Measurements from ENCODE around the gene ZBED4. TPM values are rescaled to one million over a fixed set of nuclear protein-coding genes. Genes with fewer than 3 reads are reported as not detected.

The ZBED4 gene
- total RNA-seq, 1 experiment from 2014 or later = 21.6 TPM

GRCh38 chr22:49909476-49910205, 56.0 kb downstream of the ZBED4 start:
- RAD21 ChIA-PET (ENCODE audit: low non-redundant PET in 1 of 2, low total read pairs in 2 of 2, uncharacterized antibody in 2 of 2, unreplicated experiment in 2 of 2) = no interaction called here
- no peak overlapping the region for H3K4me3 ChIP-seq (replicated peaks in 1 of 2; ENCODE audit: low read depth in 1 of 2, low read length in 2 of 2)
- no peak overlapping the region for H2AFZ ChIP-seq (ENCODE audit: low read depth, low read length, poor library complexity, severe bottlenecking)
- ATAC-seq = no peak
- CTCF ChIA-PET = no interaction called here
- no peaks in the 10 kb centered on the region; a peak in 2 of 4 replicates for H3K36me3 ChIP-seq (ENCODE audit: control insufficient read depth in 1 of 2, insufficient read depth in 2 of 2, low read length in 2 of 2)
- intact Hi-C loops (cut with micrococcal nuclease) = no loop called here
- no peaks in the 10 kb centered on the region for H3K9me2 ChIP-seq (ENCODE audit: insufficient read depth)
- no peak for DNase-seq (ENCODE audit: low read depth, low spot score)
- TF ChIP-seq MAX (IDR thresholded peaks at IDR 0.05) (no peak), EZH2 (IDR thresholded peaks at IDR 0.05) (no peak), POLR2A (IDR thresholded peaks at IDR 0.05; ENCODE audit: borderline replicate concordance, extremely low read depth, insufficient read depth, insufficient read length) (no peak), YY1 (IDR thresholded peaks at IDR 0.05; ENCODE audit: extremely low read depth, insufficient replicate concordance, low read depth, low read length) (no peak), ZNF274 (IDR thresholded peaks at IDR 0.05; ENCODE audit: low read depth, low read length) (no peak), EGR1 (IDR thresholded peaks at IDR 0.05; ENCODE audit: low read depth) (no peak), SRF (IDR thresholded peaks at IDR 0.05; ENCODE audit: low read depth) (no peak), REST (IDR thresholded peaks at IDR 0.05; ENCODE audit: low read depth) (no peak), ZBTB33 (IDR thresholded peaks at IDR 0.05; ENCODE audit: extremely low read depth, insufficient replicate concordance, low read length) (no peak), ELF1 (IDR thresholded peaks at IDR 0.05; ENCODE audit: borderline replicate concordance, low read depth) (no peak), CEBPB (IDR thresholded peaks at IDR 0.05; ENCODE audit: low read depth) (no peak), POLR2AphosphoS5 (IDR thresholded peaks at IDR 0.05; ENCODE audit: low read depth, low read length) (no peak), FOSL1 (IDR thresholded peaks at IDR 0.05; ENCODE audit: low read depth) (no peak), SP1 (IDR thresholded peaks at IDR 0.05; ENCODE audit: low read depth) (no peak)
- POLR2A ChIA-PET = no interaction called here
- no peak overlapping the region for H3K27ac ChIP-seq (ENCODE audit: low read depth, low read length)
- H3K79me2 ChIP-seq (ENCODE audit: insufficient read depth, low read length) = no peaks in the 10 kb centered on the region
- no TSS peak for BruUV-seq (replicated peaks)
- H3K9ac ChIP-seq (ENCODE audit: low read length) = no peak overlapping the region
- no peaks in the 10 kb centered on the region for H3K4me1 ChIP-seq (ENCODE audit: control insufficient read depth in 1 of 2, insufficient read depth in 2 of 2, low read length in 2 of 2)
- no peaks in the 10 kb centered on the region for H3K27me3 ChIP-seq (ENCODE audit: insufficient read depth, low read length)
- no peaks in the 10 kb centered on the region for H4K20me1 ChIP-seq (ENCODE audit: insufficient read depth)
- H3K4me2 ChIP-seq (ENCODE audit: low read length) = no peak overlapping the region
- H3K9me3 ChIP-seq (ENCODE audit: control insufficient read depth in 1 of 2, insufficient read depth in 1 of 2, low read depth in 1 of 2, low read length in 2 of 2) = no peaks in the 10 kb centered on the region
